ENCODE measurements around the gene EPHA3. TPM values are rescaled to one million over a fixed set of nuclear protein-coding genes. Genes with fewer than 3 reads are reported as not detected.

EPHA3 gene
- total RNA-seq, 4 donors from 2014 or later = 0.85 to 1.4 (median 0.96) TPM

GRCh38 chr3:89186456-89186855, 79.0 kb downstream of the EPHA3 start:
- no peak for TF ChIP-seq EP300 (IDR thresholded peaks at IDR 0.05)
- no peak for TF ChIP-seq POLR2A (IDR thresholded peaks at IDR 0.05)
- no peak for TF ChIP-seq POLR2AphosphoS5 (IDR thresholded peaks at IDR 0.05)
- TF ChIP-seq CTCF (IDR thresholded peaks at IDR 0.05) = no peak
- WGBS = 77% methylated on average over 4 of the region's 4 CpGs
- H3K27me3 ChIP-seq = no peaks in the 10 kb centered on the region
- H3K36me3 ChIP-seq = no peaks in the 10 kb centered on the region
- H3K9me3 ChIP-seq = no peaks in the 10 kb centered on the region
- H3K4me1 ChIP-seq = no peaks in the 10 kb centered on the region
- H3K27ac ChIP-seq = no peak overlapping the region
- H3K4me3 ChIP-seq = no peak overlapping the region
- DNase-seq (ENCODE audit: low spot score in 2 of 2) = no peak

- no peak for DNase-seq (ENCODE audit: low spot score in 2 of 2)
- no peaks in the 10 kb centered on the region for H3K27me3 ChIP-seq
- no peaks in the 10 kb centered on the region for H3K4me1 ChIP-seq
- 87% methylated on average over 3 of the region's 3 CpGs for WGBS
- TF ChIP-seq CTCF (IDR thresholded peaks at IDR 0.05) (no peak), POLR2AphosphoS5 (IDR thresholded peaks at IDR 0.05) (no peak), EP300 (IDR thresholded peaks at IDR 0.05) (no peak), POLR2A (IDR thresholded peaks at IDR 0.05) (no peak)
- no peaks in the 10 kb centered on the region for H3K9me3 ChIP-seq
- H3K27ac ChIP-seq = no peak overlapping the region
- H3K36me3 ChIP-seq = no peaks in the 10 kb centered on the region
- no peak overlapping the region for H3K4me3 ChIP-seq
Measured at GRCh38 chr3:89198591-89198990, 91.2 kb downstream of the EPHA3 start.

- Histone ChIP-seq H3K4me3 (no peak overlapping the region), H3K36me3 (no peaks in the 10 kb centered on the region), H3K9me3 (no peaks in the 10 kb centered on the region), H3K4me1 (no peaks in the 10 kb centered on the region), H3K27me3 (no peaks in the 10 kb centered on the region), H3K27ac (no peak overlapping the region)
- DNase-seq (ENCODE audit: low spot score in 2 of 2) = no peak
- 55% methylated on average over 1 of the region's 1 CpG for WGBS
- TF ChIP-seq POLR2AphosphoS5 (IDR thresholded peaks at IDR 0.05) (no peak), EP300 (IDR thresholded peaks at IDR 0.05) (no peak), POLR2A (IDR thresholded peaks at IDR 0.05) (no peak), CTCF (IDR thresholded peaks at IDR 0.05) (no peak)
Measured at GRCh38 chr3:89212619-89213018, 105.2 kb downstream of the EPHA3 start.

- Histone ChIP-seq H3K4me3 (no peak overlapping the region), H3K4me1 (no peaks in the 10 kb centered on the region), H3K27me3 (no peaks in the 10 kb centered on the region), H3K27ac (no peak overlapping the region), H3K9me3 (no peaks in the 10 kb centered on the region), H3K36me3 (no peaks in the 10 kb centered on the region)
- no peak for TF ChIP-seq CTCF (IDR thresholded peaks at IDR 0.05)
- TF ChIP-seq POLR2AphosphoS5 (IDR thresholded peaks at IDR 0.05) = no peak
- no peak for TF ChIP-seq POLR2A (IDR thresholded peaks at IDR 0.05)
- TF ChIP-seq EP300 (IDR thresholded peaks at IDR 0.05) = no peak
- no peak for DNase-seq (ENCODE audit: low spot score in 2 of 2)
- 49% methylated on average over 2 of the region's 2 CpGs for WGBS
Measured at GRCh38 chr3:89216016-89216739, 108.8 kb downstream of the EPHA3 start.

GRCh38 chr3:89217148-89217685, 109.8 kb downstream of the EPHA3 start:
- H3K9me3 ChIP-seq = no peaks in the 10 kb centered on the region

More at GRCh38 chr3:89217148-89217685, 109.8 kb downstream of the EPHA3 start:
- no peaks in the 10 kb centered on the region for H3K27me3 ChIP-seq
- DNase-seq (ENCODE audit: low spot score in 2 of 2) = no peak
- H3K27ac ChIP-seq = no peak overlapping the region
- no peak for TF ChIP-seq EP300 (IDR thresholded peaks at IDR 0.05)
- TF ChIP-seq POLR2A (IDR thresholded peaks at IDR 0.05) = no peak
- no peak for TF ChIP-seq CTCF (IDR thresholded peaks at IDR 0.05)
- no peak for TF ChIP-seq POLR2AphosphoS5 (IDR thresholded peaks at IDR 0.05)
- no peak overlapping the region for H3K4me3 ChIP-seq
- H3K4me1 ChIP-seq = no peaks in the 10 kb centered on the region
- WGBS = 67% methylated on average over 6 of the region's 6 CpGs
- no peaks in the 10 kb centered on the region for H3K36me3 ChIP-seq

Data from suprapubic skin (tissue), 4 donors.